BE2C (cell line): ENCODE results near the gene NOTCH4.

ENCODE experiments used
- DNase-seq: peaks from one replicate; pipeline ENCODE4 v3.0.0-alpha.2; 2020
- H3K27me3 ChIP-seq: fragments of 250-450 bp; sonication (Bioruptor Pico); 2 replicates; pipeline ENCODE4 v1.5.1; 2020; ENCODE audit warnings: mild to moderate bottlenecking
- H3K36me3 ChIP-seq: fragments of 250-450 bp; sonication (Bioruptor Pico); 2 replicates; pipeline ENCODE4 v1.5.1; 2020; ENCODE audit warnings: mild to moderate bottlenecking
- H3K4me1 ChIP-seq: fragments of 250-450 bp; sonication (Bioruptor Pico); 2 replicates; pipeline ENCODE4 v1.5.1; 2020
- H3K4me3 ChIP-seq: 2 replicates; pipeline ENCODE4 v1.5.1; 2011; ENCODE audit warnings: low read depth, low read length
- H3K9me3 ChIP-seq: fragments of 250-450 bp; sonication (Bioruptor Pico); 2 replicates; pipeline ENCODE4 v1.5.1; 2020
- CTCF ChIP-seq: IDR thresholded peaks from 2 replicates; pipeline ENCODE4 v1.5.1; 2012; ENCODE audit warnings: mild to moderate bottlenecking, low read depth, low read length

Gene NOTCH4

GRCh38 chr6:32240686-32241085 lies 16.8 kb upstream of the NOTCH4 start:
- H3K27me3 ChIP-seq, result peaks cover 35% of the 10 kb centered on the region
- H3K36me3 ChIP-seq, result no peaks in the 10 kb centered on the region
- no peak overlapping the region for H3K4me3 ChIP-seq
- H3K9me3 ChIP-seq, result no peaks in the 10 kb centered on the region
- no peak for TF ChIP-seq CTCF
- DNase-seq, result no peak
- no peaks in the 10 kb centered on the region for H3K4me1 ChIP-seq

GRCh38 chr6:32239462-32239861 lies 15.6 kb upstream of the NOTCH4 start:
- H3K4me1 ChIP-seq, result no peaks in the 10 kb centered on the region
- no peak for TF ChIP-seq CTCF
- H3K4me3 ChIP-seq, result no peak overlapping the region
- no peak for DNase-seq
- H3K9me3 ChIP-seq, result no peaks in the 10 kb centered on the region
- H3K27me3 ChIP-seq, result peaks cover 35% of the 10 kb centered on the region
- H3K36me3 ChIP-seq, result no peaks in the 10 kb centered on the region

GRCh38 chr6:32234934-32235333 lies 11.1 kb upstream of the NOTCH4 start:
- H3K36me3 ChIP-seq, result no peaks in the 10 kb centered on the region
- DNase-seq, result no peak
- no peak overlapping the region for H3K4me3 ChIP-seq
- H3K9me3 ChIP-seq, result no peaks in the 10 kb centered on the region
- H3K27me3 ChIP-seq, result peaks cover 15% of the 10 kb centered on the region
- TF ChIP-seq CTCF, result 0 out of 2 replicates have a peak, but pooled peaks have one; percentile 3
- H3K4me1 ChIP-seq, result no peaks in the 10 kb centered on the region

- Histone ChIP-seq H3K36me3 (no peaks in the 10 kb centered on the region), H3K4me1 (no peaks in the 10 kb centered on the region), H3K4me3 (no peak overlapping the region), H3K27me3 (peaks cover 16% of the 10 kb centered on the region; the same call in 1 of the 2 replicates), H3K9me3 (no peaks in the 10 kb centered on the region)
- DNase-seq, result no peak
- TF ChIP-seq CTCF, result no peak
Observed at GRCh38 chr6:32226434-32226833, 2.6 kb upstream of the NOTCH4 start.

GRCh38 chr6:32224696-32225095 lies 829 bp upstream of the NOTCH4 start:
- Histone ChIP-seq H3K27me3 (peaks cover 18% of the 10 kb centered on the region), H3K36me3 (no peaks in the 10 kb centered on the region), H3K9me3 (no peaks in the 10 kb centered on the region), H3K4me3 (no peak overlapping the region), H3K4me1 (no peaks in the 10 kb centered on the region)
- no peak for DNase-seq
- TF ChIP-seq CTCF, result no peak

- DNase-seq, result no peak
Observed at GRCh38 chr6:32222333-32223230, 1.3 kb downstream of the NOTCH4 start.

More at GRCh38 chr6:32222333-32223230, 1.3 kb downstream of the NOTCH4 start:
- Histone ChIP-seq H3K36me3 (no peaks in the 10 kb centered on the region), H3K4me1 (no peaks in the 10 kb centered on the region), H3K4me3 (no peak overlapping the region), H3K9me3 (no peaks in the 10 kb centered on the region), H3K27me3 (peaks cover 28% of the 10 kb centered on the region)
- TF ChIP-seq CTCF, result no peak
